ENCODE measurements around the gene PARD3.

PARD3 gene

DNA sequence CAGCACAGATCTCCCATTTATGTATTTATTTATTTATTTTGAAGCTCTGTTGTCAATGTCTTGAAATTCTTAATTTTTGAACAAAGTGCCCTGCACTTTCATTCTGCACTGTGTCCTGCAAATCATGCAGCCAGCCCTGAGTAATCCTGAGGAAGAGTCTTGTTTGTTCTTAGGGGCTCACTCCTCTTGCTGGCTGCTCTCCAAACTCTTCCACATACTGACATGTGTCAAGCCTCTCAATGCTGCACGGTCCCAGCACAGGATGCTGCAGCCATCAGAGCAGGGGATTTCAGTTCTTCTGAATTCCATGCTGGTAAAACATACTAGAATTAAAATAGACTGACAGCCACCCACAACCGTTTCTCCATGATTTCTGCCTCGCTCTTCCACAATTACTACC lies 207.2 kb downstream of the PARD3 start:
- no peak for DNase-seq

DNA sequence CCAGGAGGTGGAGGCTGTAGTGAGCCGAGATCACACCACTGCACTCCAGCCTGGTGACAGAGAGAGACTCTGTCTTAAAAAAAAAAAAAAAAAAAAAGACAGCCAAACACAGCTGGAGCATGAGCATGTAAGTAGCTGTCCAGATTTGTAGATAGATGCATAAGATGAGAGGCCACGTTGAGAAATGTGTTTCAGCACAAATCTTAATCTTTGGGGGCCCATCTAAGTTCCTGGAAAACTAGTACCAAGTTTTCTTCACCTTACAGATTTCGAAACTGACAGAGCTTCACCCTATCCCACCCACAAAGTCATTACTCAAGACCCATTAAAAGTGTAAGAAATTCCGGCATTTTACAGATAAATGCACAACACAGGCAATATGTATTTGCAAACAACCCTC lies 208.2 kb downstream of the PARD3 start:
- no peak for DNase-seq

DNA sequence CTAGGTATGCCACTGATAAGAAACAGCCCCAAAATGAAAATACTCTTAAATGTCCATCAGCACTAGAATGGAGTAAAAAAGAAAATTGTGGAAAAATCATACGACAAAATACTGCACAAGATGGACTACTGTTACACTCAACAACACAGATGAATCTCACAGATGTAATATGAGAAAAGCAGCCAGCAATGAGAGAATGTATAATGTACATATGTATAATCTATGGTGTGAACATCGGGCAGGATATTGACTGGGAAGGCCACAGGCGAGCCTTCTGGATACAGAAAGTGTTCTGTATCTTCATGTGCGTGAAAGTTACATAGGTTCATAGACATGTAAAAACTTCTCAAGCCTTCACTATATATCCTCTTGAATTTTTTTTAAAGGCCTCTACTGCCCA lies 212.6 kb downstream of the PARD3 start:
- DNase-seq = no peak

DNA sequence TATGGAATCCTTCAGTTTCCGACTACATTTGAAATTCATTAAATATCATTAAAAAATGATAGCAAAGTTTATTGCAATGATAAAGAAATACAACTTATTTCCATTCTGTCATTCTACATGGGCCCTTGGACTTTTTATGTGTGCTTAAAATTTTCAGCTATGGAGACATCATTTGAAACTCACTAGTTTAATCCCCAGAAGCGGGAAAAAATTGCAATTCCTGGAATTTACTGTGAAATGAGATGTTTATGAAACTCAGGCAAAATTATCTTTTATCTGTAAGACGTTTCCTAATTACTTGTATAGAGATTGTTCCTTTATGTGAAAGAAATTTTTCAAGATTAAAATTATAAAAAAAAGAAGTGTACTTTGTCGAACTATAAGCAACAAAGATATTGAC lies 213.4 kb downstream of the PARD3 start:
- DNase-seq = no peak

DNA sequence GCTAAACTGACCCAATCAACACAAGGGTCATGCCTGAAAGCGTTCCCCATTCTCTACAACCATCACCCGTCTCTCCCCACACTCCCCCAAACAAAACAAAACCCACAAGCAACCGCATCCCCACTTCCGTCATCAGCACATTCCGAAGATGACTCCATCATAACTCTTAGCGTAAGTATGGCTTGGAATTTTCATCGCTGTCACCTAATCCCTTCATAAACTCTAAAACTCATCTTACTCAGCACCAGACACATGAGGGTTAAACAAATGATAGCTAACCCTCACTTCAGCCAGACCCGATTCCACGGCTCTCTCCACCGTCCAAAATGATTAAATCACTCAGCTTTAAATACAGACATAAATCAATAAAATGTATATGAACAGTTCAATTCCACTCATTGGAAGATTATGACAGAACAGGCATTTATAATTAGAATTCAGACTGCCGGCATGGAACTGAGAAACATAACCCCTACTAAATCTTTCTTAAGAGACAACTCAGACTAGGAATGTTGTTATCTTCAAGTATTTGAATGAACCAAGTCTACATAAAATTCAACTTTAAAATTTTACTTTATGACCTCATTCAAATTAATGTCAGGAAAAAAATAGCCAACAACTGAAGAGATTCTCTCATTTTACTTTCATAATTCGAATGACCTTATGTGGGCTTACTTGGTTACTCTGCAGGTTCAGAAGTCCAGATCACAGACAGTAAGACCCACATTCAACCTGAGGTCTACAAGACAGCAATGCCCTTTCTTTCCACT lies 215.9 kb downstream of the PARD3 start:
- DNase-seq = no peak

DNA sequence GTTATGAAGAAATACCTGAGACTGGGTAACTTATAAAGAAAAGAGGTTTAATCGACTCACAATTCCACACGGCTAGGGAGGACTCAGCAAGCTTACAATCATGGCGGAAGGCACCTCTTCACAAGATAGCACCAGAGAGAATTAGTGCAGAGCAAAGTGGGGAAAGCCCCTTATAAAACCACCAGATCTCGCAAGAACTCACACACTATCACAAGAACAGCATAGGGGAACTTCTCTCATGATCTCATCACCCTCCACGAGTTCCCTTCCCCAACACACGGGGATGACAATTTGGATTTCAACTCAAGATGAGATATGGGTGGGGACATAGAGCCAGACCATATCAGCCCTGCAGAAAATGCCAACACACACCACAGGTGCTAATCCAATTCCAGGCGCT lies 218.7 kb downstream of the PARD3 start:
- no peak for DNase-seq

DNA sequence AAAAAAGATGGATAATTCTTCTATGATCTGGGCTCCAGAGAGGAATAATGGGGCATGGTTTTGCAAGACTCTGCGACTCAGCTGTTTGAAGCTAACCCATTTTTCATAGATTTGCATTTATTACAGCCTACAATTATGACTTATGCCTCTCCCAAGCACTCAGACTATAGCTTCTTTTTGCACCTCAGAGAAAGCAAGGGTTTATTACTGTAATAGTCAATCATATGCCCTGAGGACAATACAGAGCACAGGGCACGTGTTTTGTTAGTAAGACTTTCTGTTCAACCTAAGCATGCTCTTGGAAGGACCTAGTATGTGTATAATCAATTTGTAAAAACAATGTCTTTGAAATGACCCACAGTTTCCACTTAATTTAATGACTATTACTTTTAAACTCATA lies 221.2 kb downstream of the PARD3 start:
- no peak for DNase-seq

DNA sequence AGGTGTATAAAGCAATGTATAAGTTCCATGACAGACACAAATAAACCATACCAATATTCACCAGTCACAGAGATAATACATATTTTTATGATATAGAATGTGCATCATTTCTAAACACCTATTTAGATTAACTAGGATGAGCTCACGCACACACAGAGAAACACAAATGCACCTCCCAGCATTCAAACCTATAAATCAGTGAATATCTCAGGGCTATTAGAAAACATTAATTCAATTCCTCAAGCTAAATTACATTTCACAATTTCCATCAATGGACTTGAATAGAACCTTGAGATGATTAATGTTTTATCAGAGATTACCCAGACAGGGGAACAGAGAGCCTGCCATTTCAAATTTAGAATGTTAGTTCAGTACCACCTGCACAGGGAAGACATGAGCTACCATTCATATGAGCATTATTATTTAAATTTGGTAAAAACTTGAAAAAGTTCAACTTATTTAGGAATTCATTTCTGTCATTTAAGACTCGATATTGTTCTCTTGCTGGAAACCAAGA lies 221.7 kb downstream of the PARD3 start:
- DNase-seq = no peak

DNA sequence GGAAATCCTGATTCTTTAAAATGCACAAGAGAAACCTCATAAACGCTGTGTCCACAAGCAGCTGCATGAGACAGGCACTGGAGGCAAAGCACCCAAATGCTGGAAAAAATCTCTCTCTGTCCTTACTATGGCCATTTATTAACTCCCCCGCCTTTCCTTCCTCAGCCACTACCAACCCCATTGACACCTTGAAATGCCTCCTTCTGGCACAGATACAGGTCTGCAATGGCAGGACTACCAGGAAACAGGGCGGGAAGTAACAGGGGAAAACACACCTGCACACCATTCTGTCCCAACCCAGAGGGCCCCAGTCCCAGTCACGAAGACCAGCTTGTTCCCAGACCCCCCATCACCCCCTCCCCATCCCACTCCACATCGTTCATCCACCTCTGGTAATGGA lies 224.3 kb downstream of the PARD3 start:
- no peak for DNase-seq

DNA sequence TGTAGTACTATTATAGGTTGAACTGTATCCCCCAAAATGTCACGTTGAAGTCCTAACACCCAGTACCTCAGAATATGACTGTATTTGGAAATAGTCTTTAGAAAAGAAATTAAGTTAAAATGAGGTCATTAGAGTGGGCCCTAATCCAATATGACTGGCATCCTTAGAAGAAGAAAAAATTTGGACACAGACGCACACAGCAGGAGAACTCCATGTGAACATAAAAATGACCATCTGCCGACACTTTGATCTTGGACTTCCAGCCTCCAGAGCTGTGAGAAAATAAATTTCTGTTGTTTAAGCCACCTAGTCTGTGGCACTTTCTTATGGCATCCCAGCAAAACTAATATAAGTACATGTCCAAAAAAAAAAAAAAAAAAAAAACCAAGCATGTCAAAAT lies 225.8 kb downstream of the PARD3 start:
- DNase-seq = no peak

DNA sequence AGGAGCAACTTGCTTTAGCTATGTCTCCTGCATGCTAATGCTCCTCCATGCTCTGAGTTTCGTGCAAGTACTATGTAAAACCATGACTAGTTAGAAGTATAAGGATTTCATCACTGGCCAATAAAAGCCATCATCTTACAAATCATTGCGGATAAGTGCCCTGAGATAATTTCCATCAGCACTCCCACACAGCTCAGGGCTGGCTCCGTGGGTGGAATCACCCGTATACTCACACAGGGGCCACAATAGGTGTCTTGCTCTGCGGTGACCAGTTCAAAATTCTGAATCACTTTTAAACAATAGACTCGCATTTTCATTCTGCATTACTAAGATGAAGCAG lies 227.4 kb downstream of the PARD3 start:
- DNase-seq = no peak

DNA sequence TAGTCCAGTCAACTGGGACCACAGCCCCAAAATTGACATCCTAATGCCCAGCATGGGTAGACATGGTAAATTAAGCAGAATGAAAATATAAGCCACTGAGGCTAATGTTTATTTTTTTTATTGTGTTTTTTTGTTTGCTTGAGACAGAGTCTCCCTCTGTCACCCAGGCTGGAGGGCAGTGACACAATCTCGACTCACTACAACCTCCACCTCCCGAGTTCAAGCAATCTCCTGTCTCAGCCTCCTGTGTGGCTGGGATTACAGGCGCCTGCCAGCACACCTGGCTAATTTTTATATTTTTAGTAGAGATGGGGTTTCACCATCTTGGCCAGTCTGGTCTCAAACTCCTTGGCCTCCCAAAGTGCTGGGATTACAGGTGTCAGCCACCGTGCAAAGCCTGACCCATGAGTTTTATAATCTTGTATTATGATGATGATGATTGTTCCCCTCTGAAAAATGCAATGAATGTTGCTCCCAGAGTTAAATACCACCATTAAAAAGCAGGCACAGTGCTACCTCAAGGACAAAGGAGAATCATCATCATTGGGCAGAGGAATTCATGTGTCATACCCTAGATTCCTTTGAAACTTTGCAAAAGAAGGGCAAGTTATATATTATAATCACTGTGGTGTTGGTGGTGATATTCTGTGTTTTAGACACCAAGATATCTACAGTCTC lies 228.0 kb downstream of the PARD3 start:
- DNase-seq = no peak

DNA sequence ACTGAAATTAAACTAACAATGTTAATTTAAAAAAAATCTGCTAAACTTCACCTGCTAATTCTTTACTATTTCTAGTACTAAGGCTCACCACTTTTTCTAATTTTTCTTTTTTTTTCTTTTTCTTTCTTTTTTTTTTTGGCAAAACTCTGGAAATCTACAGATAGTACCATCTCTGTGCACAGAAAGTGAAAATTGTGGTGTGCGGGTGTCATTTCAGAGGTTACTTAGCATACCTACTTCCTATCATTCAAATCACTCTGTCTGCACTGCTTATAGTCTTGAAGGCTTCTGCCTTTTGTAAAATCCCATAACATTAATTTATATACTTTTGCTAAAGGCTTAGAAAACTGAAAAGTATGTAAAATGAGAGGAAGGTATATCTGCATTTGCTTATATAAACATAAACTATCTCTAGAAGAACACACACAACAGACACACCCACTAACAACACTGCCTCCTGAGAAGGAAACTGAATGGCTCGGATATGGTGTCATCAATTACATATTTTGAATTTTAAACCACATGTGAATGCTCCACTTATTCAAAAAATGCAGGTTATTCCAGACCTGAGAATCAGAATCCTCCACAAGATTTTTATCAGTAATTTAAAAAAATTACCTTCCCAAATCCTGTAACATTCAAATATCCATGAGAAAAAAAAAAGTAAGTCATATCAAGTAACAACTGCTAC lies 229.5 kb downstream of the PARD3 start:
- no peak for DNase-seq

DNA sequence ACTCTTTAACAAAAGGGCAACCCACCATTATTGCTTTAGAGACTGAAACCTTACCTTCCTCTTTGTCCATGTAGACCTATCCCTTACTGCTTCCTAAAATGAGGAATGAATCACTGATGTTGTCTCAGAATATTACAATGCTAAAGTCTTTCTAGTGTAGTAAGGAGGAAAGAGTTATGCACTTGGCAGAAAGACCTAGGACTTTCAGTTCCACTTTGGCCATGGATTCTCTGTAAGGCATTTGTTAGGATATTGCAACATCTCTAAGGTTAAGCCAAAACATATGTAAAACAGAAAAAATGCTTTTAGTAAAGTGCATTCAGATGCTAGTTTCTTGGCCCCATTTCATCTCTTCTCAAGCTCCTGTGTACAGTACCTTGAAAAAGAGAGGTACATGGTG lies 230.9 kb downstream of the PARD3 start:
- DNase-seq = no peak

DNA sequence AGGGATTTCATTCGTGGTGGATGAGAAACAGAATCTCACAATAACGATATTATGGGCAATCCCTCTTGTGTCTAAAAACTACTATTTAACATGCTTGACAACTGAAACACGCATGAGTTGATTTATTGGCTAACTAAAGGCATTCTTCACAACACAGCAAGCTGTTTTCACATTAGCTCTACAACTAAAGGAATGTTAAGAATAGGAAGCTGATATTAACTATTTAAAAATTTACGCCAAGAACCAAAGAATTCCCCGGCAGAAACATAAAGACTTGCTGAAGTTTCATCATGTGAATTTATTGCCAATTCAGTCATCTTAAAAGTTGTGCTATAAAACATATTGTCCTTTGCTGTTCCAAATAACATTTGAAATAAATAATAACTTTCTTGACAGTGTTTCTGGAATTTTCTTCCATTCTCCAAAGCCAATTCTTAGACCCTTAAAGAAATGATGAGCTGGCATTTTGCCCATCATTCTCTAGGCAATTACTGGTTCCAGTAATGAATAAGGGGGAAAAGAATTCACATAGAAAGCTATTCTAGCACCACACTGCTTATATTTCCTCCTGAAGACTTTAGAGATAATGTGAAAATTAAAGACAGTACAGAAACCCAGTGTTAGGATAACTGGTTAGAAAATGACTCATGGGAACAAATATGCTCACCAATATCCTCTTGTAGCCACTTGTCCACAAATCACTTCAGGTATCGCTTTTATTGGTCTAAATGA lies 233.1 kb downstream of the PARD3 start:
- no peak for DNase-seq

DNA sequence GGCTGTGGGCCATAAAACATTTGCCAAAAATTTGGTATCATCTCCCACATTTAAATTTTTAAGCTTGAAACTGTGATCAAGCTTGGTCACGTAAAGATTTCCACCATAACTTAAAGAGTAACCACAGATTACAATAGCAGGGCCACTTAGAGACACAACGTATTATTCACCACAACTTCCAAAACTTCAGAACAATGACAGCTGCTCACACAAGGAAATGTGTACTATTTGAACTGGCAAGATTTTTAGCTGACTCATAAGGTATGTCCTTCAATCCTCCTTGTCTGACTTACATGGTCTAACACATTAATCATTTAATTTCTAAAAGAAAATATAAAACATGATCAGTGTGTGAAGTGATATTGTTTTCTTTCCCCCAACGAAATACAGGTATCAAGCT lies 234.5 kb downstream of the PARD3 start:
- DNase-seq = no peak

DNA sequence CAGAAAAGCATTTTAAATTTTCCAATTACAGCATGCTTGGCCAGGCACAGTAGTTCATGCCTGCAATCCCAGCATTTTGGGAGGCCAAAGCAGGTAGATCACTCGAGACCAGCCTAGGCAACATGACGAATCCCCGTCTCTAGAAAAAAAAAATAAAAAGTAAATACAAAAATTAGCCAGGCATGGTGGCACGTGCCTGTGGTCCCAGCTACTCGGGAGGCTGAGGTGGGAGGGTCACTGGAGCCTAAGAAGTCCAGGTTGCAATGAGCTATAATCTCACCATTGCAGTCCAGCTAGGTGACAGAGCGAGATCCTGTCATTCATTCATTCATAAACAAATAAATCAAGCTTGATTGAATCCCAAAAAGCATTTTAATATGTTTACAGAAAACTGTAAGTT lies 234.9 kb downstream of the PARD3 start:
- no peak for DNase-seq

DNA sequence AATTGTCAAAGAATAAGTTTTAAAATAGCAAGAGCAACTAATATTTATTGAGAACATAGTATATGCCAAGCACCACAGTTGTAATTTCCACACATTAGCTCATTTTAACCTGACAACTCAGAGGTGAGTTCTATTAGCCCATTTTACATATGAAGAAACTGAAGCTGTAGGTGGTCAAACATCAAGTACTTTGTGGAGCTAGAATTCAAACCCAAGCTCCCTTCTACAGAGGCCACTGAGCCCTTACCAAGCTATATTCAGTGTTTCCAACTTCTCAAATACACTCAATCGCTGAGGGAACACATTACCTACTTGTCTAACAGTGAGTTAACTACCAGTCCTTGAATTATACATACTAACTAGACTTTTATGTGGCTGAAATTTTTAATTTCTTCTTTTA lies 236.6 kb downstream of the PARD3 start:
- DNase-seq = no peak

DNA sequence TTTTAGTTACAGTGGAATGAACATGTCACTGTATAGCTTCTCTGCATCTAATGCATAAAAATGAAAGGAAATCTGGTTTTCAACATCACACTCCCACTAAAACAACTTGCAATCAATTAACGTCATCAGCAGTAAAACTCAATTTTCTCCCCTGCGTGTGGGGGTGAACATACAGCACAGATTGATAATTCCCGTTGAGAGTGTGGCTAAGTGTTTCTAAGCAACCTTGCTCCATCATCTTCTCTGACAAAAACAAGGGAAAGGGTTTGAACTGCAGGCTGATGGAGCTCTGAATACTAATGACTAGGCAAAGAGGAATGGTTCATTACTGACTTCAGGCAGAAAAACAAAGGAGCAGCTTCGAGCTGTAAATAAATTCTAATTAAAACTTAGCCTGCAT lies 238.3 kb downstream of the PARD3 start:
- no peak for DNase-seq

DNA sequence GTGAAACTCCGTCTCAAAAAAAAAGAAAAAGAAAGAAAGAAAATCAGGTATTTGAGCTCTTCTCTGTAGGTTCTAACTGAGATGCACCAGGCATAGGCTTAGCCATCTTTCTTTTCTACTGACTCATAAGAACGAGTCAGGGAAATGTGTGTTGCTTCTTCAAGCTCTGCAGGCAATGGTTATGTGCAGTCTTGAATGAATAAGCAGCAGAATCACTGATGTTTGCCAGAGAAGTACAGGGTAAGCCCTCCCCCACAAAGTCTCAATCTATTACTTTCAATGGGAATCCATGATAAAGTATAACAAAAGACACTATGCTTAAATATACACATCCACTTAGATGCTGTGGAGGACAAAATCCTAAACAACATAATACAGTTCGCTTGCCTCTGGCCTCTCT lies 239.2 kb downstream of the PARD3 start:
- no peak for DNase-seq

DNA sequence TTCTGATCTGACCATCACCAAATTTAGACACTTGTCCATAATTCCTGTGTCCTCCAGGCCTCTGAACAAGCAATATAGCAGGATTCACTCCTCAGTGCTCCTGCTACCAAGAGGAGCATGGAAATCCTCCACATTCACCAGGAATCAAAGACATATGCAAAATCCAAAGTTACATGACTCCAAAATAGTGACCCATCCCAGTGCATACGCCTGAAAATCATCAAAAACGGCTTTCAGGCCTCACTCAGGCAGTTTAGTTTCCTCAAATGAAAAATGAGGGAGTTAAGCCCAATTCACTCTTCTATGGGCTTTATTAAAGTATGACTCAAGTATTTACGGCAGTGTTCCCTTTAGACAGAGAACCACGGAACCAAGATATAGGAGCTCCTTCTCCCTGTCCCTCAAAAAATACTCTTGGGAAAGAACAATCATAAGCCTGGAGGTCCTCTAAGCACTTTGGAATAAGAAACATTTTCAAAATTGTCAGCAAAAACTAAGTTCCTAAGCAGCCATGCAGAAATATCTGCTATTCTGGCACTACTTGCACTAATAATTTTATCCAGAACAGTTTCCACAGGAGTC lies 240.7 kb downstream of the PARD3 start:
- DNase-seq = no peak

DNA sequence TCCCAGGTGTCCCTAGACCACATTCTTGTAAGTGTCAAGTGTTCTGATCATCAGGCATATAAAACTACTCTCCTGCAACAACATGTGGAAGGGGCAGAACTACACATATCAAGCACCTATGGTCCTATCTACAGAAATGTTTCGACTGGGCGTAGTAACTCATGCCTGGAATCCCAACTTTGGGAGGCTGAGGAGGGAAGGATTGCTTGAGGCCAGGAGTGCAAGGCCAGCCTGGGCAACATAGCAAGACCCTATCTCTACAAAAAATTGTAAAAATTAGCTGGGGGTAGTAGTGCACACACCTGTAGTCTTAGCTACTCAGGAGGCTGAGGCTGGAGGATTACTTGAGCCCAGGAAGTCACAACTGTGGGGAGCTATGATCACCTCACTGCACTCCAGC lies 244.2 kb downstream of the PARD3 start:
- no peak for DNase-seq

DNA sequence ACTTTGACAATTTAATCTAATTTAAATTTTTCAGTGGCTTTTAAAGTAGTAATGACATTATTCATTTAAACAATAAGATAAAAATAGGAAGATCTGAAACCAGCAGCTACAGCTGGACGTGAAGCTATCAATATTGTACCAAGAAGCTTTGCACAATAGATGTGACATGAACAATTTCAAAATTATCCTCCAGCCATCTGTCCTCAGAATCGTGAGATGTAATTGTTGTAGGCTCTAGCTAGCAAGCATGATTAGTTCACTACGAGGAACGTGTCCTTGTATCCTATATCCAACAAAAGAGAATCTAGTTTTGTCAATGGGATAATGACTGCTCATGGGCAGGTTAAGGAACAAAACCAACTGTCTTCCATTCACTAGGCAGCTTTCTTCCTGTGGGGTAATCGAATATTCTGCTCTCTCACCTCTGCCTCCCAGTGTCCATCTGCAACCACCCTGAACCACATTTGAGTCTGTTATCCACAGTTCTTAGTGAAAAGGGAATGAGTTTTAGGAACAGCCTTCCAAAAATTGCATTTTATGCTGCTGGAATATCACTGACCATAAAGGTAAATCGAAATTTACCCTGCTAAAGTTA lies 247.3 kb downstream of the PARD3 start:
- no peak for DNase-seq
